Osteoblast (primary cell): ENCODE measurements around the gene ERCC8. TPM values are rescaled to one million over a fixed set of nuclear protein-coding genes. Genes with fewer than 3 reads are reported as not detected.

ENCODE experiments used
- DNase-seq: peaks from one replicate; pipeline ENCODE4 v3.0.0; 2011; ENCODE audit warnings: low spot score, mixed read lengths; ENCODE audit not compliant: insufficient read length; ENCODE audit errors: missing footprints
- H2AFZ ChIP-seq: 2 replicates; pipeline ENCODE4 v1.6.0; 2011; ENCODE audit warnings: mild to moderate bottlenecking, low read length
- H3K27ac ChIP-seq: 2 replicates; pipeline ENCODE4 v1.5.1; 2011; ENCODE audit warnings: mild to moderate bottlenecking, low read depth, low read length, moderate library complexity
- H3K27me3 ChIP-seq: 2 replicates; pipeline ENCODE4 v1.6.0; 2012; ENCODE audit warnings: mild to moderate bottlenecking, control low read depth, inconsistent platforms, low read length, moderate library complexity; ENCODE audit not compliant: insufficient read depth
- H3K36me3 ChIP-seq: 2 replicates; pipeline ENCODE4 v1.5.1; 2011; ENCODE audit warnings: mild to moderate bottlenecking, low read length, control low read depth, moderate library complexity; ENCODE audit not compliant: insufficient read depth
- H3K4me1 ChIP-seq: 2 replicates; pipeline ENCODE4 v1.5.1; 2011; ENCODE audit warnings: mild to moderate bottlenecking, low read length, control low read depth, moderate library complexity; ENCODE audit not compliant: insufficient read depth
- H3K4me2 ChIP-seq: 2 replicates; pipeline ENCODE4 v1.6.0; 2011; ENCODE audit warnings: mild to moderate bottlenecking, low read length; ENCODE audit not compliant: insufficient read depth
- H3K4me3 ChIP-seq: fragments of 200-600 bp; sonication (generic); 3 replicates; pipeline ENCODE4 v1.5.1; 2012; ENCODE audit warnings: mild to moderate bottlenecking, low read length, inconsistent platforms; ENCODE audit not compliant: insufficient read depth
- H3K79me2 ChIP-seq: 2 replicates; pipeline ENCODE4 v1.6.0; 2012; ENCODE audit warnings: mild to moderate bottlenecking, low read length, control low read depth, inconsistent platforms; ENCODE audit not compliant: insufficient read depth
- H3K9me3 ChIP-seq: 2 replicates; pipeline ENCODE4 v1.5.1; 2011; ENCODE audit warnings: low read depth, low read length, control low read depth
- H4K20me1 ChIP-seq: 2 replicates; pipeline ENCODE4 v1.6.0; 2012; ENCODE audit warnings: mild to moderate bottlenecking, low read length, control low read depth; ENCODE audit not compliant: insufficient read depth
- CTCF ChIP-seq: IDR thresholded peaks from 2 replicates; pipeline ENCODE4 v1.5.1; 2011; ENCODE audit warnings: mild to moderate bottlenecking, low read depth, low read length, moderate library complexity; ENCODE audit errors: extremely low read depth
- total RNA-seq: library from RNA; depleted of rRNA; stranded (reverse); fragments of >200 nt; gene quantifications from 2 replicates; pipeline ENCODE4 v1.2.3, GENCODE V29; 2012

The ERCC8 gene
- total RNA-seq, 1 donor = 23.2 TPM

DNA sequence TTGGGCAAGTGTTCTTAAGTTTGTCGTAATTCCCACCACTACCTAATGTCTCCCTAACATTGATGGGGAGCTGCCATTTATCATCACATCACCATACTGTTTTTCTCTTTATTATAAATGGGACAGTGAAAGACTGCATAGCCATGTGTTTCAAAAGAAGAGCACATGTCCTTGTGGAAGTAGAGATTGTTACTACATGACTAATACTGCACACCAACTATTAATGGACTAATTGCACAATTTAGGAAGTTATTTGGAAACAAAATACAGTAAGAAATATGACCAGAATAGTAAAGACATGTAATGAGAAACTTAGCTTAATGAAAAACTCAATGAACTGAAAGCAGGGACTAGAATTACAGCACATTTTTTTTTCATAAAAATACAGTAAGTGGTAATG lies 88.8 kb downstream of the ERCC8 start:
- H3K27ac ChIP-seq = no peak overlapping the region
- H3K4me3 ChIP-seq = no peak overlapping the region
- no peak overlapping the region for H2AFZ ChIP-seq
- no peaks in the 10 kb centered on the region for H3K9me3 ChIP-seq
- no peaks in the 10 kb centered on the region for H3K27me3 ChIP-seq
- no peak for TF ChIP-seq CTCF
- no peaks in the 10 kb centered on the region for H3K4me1 ChIP-seq
- no peaks in the 10 kb centered on the region for H3K36me3 ChIP-seq
- DNase-seq = peak; percentile 23
- H3K79me2 ChIP-seq = no peaks in the 10 kb centered on the region
- H4K20me1 ChIP-seq = no peaks in the 10 kb centered on the region
- H3K4me2 ChIP-seq = no peak overlapping the region

DNA sequence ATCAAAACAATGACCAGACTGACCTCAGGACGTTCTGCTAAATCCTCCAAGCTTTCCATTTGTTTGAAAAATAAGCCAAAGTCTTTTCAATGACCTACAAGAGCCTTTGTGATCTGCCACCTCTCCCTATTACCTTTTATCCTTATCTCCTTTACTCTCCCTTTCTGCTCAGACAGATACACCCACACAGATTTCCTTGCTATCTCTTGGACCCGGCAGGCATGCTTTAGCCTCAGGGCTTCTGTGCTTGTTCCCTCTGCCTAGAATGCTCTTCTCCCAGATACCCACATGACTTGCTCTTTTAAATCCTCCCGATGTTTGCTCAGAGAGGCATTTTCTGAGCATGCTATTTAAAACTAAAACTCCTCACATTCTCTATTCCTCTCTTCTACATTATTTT lies 91.9 kb downstream of the ERCC8 start:
- no peaks in the 10 kb centered on the region for H3K36me3 ChIP-seq
- DNase-seq = no peak
- H3K27me3 ChIP-seq = no peaks in the 10 kb centered on the region
- no peaks in the 10 kb centered on the region for H3K9me3 ChIP-seq
- H3K4me2 ChIP-seq = no peak overlapping the region
- no peak overlapping the region for H3K27ac ChIP-seq
- no peak overlapping the region for H2AFZ ChIP-seq
- H4K20me1 ChIP-seq = no peaks in the 10 kb centered on the region
- no peaks in the 10 kb centered on the region for H3K4me1 ChIP-seq
- TF ChIP-seq CTCF = no peak
- H3K79me2 ChIP-seq = no peaks in the 10 kb centered on the region
- H3K4me3 ChIP-seq = no peak overlapping the region

DNA sequence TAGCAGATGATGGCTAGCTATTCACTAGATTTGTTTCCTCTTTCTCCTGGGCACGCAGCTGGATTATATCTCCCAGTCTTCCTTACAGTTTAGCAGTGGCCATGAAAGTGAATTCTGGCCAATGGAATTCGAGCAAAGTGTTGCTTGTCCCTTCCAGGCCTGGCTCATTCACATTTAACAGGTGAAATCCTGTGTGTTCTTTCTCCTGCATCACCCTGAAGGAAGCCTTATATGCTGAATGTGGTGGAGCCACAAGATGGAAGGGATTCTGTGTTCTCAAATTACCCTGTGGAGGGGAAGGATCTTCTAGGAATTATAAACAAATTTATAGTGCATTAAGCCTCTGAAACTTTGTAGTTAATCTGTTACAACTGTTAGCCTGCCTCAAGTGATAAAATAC lies 92.6 kb downstream of the ERCC8 start:
- H3K27ac ChIP-seq = no peak overlapping the region
- DNase-seq = no peak
- H3K9me3 ChIP-seq = no peaks in the 10 kb centered on the region
- TF ChIP-seq CTCF = no peak
- no peaks in the 10 kb centered on the region for H3K27me3 ChIP-seq
- no peaks in the 10 kb centered on the region for H4K20me1 ChIP-seq
- no peaks in the 10 kb centered on the region for H3K79me2 ChIP-seq
- H2AFZ ChIP-seq = no peak overlapping the region
- H3K36me3 ChIP-seq = no peaks in the 10 kb centered on the region
- no peak overlapping the region for H3K4me3 ChIP-seq
- H3K4me1 ChIP-seq = no peaks in the 10 kb centered on the region
- H3K4me2 ChIP-seq = no peak overlapping the region

- Histone ChIP-seq H3K9me3 (no peaks in the 10 kb centered on the region), H4K20me1 (no peaks in the 10 kb centered on the region), H3K27ac (no peak overlapping the region), H3K4me1 (no peaks in the 10 kb centered on the region), H3K36me3 (no peaks in the 10 kb centered on the region), H3K27me3 (peaks cover 4% of the 10 kb centered on the region), H2AFZ (no peak overlapping the region), H3K4me2 (no peak overlapping the region), H3K4me3 (no peak overlapping the region), H3K79me2 (no peaks in the 10 kb centered on the region)
- DNase-seq = no peak
- no peak for TF ChIP-seq CTCF
These were observed 93.2 kb downstream of the ERCC8 start for GRCh38 chr5:60851626-60852025.
